ENCODE measurements around the gene AHCYL2. TPM values are rescaled to one million over a fixed set of nuclear protein-coding genes. Genes with fewer than 3 reads are reported as not detected.
A peak's percentile ranks its signal among the peaks of the same experiment; 100 is the strongest.

The AHCYL2 gene
- polyA plus RNA-seq, 1 experiment = 7.8 TPM

DNA sequence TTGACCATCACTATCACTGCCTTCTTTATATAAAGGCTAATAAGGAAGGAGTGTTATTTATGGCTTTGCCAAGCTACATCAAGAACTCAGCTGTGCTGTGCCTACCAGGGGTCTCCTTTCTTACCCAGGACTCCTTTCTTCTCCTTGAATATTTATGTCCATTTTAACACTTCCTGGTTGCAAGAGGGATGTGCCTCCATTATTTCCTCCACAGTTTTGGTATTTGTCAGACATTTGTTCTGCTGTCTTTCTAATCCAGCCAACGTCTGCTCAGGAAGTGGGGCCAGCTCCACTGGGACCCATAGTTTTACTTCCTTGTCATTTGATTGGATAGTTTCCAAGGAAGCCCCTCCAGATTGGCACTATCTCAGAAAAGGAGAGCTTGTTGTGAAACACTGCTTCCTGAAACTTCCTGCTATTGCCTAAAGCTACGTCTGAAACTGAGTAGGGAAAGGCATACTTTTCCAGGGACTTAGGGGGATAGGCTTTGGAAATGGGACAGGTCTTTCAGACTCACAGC, 202.8 kb downstream of the AHCYL2 start:
- Histone ChIP-seq H3K27me3 (ENCODE audit: control insufficient read depth, insufficient read depth, low read length) (0 out of 2 replicates have a peak, but pooled peaks cover 1% of the 10 kb centered on the region), H3K4me3 (ENCODE audit: low read depth, low read length) (no peak overlapping the region), H3K36me3 (ENCODE audit: control insufficient read depth, insufficient read depth, low read length) (no peaks in the 10 kb centered on the region)
- no peak for DNase-seq (ENCODE audit: low read depth)
- ChIA-PET POLR2A (no interaction called here), CTCF (interaction anchor here (1.0 to 1.9 kb wide), 2 partner anchors 36 to 60 kb away, joined by 3 to 4 read pairs; no protein-coding TSS in a partner anchor)
- TF ChIP-seq, protein P1, sequence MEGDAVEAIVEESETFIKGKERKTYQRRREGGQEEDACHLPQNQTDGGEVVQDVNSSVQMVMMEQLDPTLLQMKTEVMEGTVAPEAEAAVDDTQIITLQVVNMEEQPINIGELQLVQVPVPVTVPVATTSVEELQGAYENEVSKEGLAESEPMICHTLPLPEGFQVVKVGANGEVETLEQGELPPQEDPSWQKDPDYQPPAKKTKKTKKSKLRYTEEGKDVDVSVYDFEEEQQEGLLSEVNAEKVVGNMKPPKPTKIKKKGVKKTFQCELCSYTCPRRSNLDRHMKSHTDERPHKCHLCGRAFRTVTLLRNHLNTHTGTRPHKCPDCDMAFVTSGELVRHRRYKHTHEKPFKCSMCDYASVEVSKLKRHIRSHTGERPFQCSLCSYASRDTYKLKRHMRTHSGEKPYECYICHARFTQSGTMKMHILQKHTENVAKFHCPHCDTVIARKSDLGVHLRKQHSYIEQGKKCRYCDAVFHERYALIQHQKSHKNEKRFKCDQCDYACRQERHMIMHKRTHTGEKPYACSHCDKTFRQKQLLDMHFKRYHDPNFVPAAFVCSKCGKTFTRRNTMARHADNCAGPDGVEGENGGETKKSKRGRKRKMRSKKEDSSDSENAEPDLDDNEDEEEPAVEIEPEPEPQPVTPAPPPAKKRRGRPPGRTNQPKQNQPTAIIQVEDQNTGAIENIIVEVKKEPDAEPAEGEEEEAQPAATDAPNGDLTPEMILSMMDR (IDR thresholded peaks at IDR 0.05; ENCODE audit: insufficient read depth, low read depth, low read length) = no peak

DNA sequence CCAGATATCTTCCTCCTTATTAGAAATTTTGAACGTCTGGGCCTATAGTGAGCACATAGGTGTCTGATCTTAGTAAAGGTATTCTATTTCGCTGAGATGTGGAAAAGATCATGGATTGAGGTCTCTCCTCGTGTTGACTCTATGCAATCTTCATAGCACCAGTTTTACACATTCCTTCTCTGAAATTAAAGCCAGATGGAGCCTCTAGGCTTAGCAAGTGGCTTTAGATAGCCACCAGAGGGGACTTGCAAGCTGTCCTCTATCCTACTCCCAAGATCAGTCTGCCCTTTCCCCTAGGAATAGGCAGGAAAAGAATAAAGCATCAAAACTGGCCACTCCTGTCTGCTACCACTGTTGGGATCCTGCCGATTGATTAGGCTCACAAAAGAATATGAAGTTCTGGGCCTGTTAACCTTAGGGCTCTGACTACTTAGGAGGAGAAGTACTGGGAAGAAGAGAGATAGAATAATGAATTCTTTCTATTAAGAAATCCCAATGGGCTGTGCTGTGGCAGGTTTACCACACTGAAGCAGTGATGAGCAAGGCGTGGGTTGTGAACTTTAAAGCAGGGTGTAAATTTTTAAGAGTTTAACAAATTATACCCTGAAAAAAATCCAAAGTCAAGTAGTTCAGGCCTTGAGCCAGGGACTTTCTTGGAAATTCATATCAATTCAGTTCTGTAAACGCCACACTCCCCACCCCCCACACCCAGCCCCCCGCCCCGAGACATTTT, 207.2 kb downstream of the AHCYL2 start:
- CTCF ChIA-PET = interaction anchor here (1.4 to 2.1 kb wide), 3 partner anchors 11 to 38 kb away, joined by 3 to 4 read pairs (median 3); no protein-coding TSS in a partner anchor
- TF ChIP-seq, protein P1 (IDR thresholded peaks at IDR 0.05; ENCODE audit: insufficient read depth, low read depth, low read length) = no peak
- POLR2A ChIA-PET = no interaction called here
- no peak for DNase-seq (ENCODE audit: low read depth)
- Histone ChIP-seq H3K36me3 (ENCODE audit: control insufficient read depth, insufficient read depth, low read length) (no peaks in the 10 kb centered on the region), H3K27me3 (ENCODE audit: control insufficient read depth, insufficient read depth, low read length) (0 out of 2 replicates have a peak, but pooled peaks cover 1% of the 10 kb centered on the region), H3K4me3 (ENCODE audit: low read depth, low read length) (no peak overlapping the region)

DNA sequence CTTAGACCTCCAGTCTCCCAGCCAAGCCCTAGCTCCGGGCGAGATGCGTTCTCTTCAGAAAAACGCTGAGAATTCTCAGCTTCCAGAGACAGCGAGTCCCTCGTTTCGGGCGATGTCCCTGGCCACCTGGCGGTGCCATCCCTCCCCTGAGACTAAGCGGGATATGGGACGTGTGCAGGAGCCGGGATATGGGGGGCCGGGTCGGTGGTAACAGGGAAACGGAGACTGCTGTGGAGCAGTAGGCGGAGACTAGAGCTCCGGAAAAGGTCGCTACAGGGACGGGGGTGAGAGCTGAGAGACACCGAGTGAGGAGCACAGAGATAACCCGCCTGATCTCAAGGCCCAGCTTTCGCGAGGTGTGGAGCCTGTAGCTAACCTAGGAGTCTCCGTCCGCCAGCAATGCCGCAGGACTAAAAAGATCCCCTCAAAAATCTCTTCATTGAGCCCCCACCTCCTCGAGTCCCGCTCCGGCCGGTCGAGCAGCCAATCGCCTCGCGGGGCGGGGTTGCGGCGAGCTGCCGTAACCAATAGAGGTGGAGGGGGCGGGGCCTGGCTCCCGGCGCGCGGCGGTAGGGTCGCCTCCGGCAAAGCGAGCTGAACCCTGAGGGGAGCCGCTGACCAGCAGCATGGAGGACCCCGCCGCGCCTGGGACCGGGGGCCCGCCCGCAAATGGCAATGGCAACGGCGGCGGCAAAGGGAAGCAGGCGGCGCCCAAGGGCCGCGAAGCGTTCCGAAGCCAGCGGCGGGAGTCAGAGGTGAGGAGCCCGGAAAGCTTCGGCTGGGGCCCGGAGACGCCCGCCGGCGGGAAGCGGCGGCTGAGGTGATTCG, 209.2 kb downstream of the AHCYL2 start, which contains the start of gene STRIP2:
Gene STRIP2, plus strand, starts transcription at position 586 of the 828 bp plus-strand sequence. Its CDS starts 41 bp downstream, at position 627.
- CTCF ChIA-PET = interaction anchor here (0.6 to 1.9 kb wide), 6 partner anchors 8 to 66 kb away, joined by 3 to 12 read pairs (median 5); no protein-coding TSS in a partner anchor
- peak; percentile 19 for DNase-seq (ENCODE audit: low read depth)
- Histone ChIP-seq H3K4me3 (ENCODE audit: low read depth, low read length) (peak within 1 kb of the TSS; percentile 75), H3K27me3 (ENCODE audit: control insufficient read depth, insufficient read depth, low read length) (0 out of 2 replicates have a peak, but pooled peaks cover 1% of the 10 kb centered on the region), H3K36me3 (ENCODE audit: control insufficient read depth, insufficient read depth, low read length) (no peaks in the 10 kb centered on the region)
- TF ChIP-seq, protein P1 (IDR thresholded peaks at IDR 0.05; ENCODE audit: insufficient read depth, low read depth, low read length) = peak; percentile 34
- POLR2A ChIA-PET = interaction anchor here (0.6 to 0.7 kb wide), 3 partner anchors 183 to 1024 kb away, joined by 3 to 5 read pairs (median 3); no protein-coding TSS in a partner anchor

DNA sequence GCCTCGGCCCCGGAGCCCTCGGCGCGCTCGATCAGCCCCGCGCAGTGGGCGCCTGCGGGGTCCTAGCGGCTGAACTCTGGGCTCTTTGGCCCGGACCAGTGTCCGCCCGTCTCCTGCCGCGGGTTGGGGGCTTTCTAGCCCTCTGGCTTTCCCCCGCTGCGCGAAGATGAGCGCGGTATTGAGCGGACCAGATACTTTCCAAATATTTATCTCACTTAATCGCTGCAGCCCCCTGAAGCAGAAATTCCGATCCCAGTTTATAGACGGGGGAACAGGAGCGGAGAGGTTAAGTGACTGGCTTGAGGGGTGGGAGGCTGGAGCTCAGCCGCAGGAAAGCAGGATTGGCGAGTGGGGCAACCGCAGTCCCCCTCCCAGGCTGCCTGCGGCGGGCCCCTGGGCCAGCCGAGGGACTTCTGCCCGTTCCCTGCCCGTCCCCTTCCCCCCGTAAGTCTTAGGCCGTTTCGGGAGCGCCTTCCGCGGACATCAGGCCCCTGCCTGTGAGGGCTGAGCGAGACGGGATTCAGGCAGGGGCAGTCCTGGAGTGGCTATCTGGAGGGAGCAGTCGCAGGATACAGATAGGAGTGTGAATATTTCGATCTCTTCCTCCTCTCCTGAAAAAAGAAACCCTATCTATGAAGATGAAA, 210.0 kb downstream of the AHCYL2 start:
- H3K27me3 ChIP-seq (ENCODE audit: control insufficient read depth, insufficient read depth, low read length) = 0 out of 2 replicates have a peak, but pooled peaks cover 1% of the 10 kb centered on the region
- TF ChIP-seq, protein P1 (IDR thresholded peaks at IDR 0.05; ENCODE audit: insufficient read depth, low read depth, low read length) = no peak
- no peak for DNase-seq (ENCODE audit: low read depth)
- peak overlapping the region; percentile 75 for H3K4me3 ChIP-seq (ENCODE audit: low read depth, low read length)
- ChIA-PET POLR2A (interaction anchor here (0.6 kb wide), 1 partner anchor 579 kb away, joined by 3 read pairs; no protein-coding TSS in a partner anchor), CTCF (interaction anchor here (0.9 to 1.9 kb wide), 4 partner anchors 9 to 92 kb away, joined by 3 to 12 read pairs (median 6); no protein-coding TSS in a partner anchor)
- H3K36me3 ChIP-seq (ENCODE audit: control insufficient read depth, insufficient read depth, low read length) = no peaks in the 10 kb centered on the region
